Measurements from ENCODE around the gene KIDINS220. TPM values are rescaled to one million over a fixed set of nuclear protein-coding genes. Genes with fewer than 3 reads are reported as not detected.
A peak's percentile ranks its signal among the peaks of the same experiment; 100 is the strongest.

Gene KIDINS220
- total RNA-seq, 1 experiment from 2014 or later = 166 TPM

- DNase-seq (ENCODE audit: low spot score) = peak; percentile 98
- in situ Hi-C loops (cut with HindIII; ENCODE audit: low sequenced_read_pairs) = no loop called here
Measured at GRCh38 chr2:8681786-8682692, 155.4 kb downstream of the KIDINS220 start, which contains the start of gene ID2. Gene ID2, plus strand, starts transcription at chr2:8682056. Its CDS starts 110 bp downstream, at chr2:8682166.

DNA sequence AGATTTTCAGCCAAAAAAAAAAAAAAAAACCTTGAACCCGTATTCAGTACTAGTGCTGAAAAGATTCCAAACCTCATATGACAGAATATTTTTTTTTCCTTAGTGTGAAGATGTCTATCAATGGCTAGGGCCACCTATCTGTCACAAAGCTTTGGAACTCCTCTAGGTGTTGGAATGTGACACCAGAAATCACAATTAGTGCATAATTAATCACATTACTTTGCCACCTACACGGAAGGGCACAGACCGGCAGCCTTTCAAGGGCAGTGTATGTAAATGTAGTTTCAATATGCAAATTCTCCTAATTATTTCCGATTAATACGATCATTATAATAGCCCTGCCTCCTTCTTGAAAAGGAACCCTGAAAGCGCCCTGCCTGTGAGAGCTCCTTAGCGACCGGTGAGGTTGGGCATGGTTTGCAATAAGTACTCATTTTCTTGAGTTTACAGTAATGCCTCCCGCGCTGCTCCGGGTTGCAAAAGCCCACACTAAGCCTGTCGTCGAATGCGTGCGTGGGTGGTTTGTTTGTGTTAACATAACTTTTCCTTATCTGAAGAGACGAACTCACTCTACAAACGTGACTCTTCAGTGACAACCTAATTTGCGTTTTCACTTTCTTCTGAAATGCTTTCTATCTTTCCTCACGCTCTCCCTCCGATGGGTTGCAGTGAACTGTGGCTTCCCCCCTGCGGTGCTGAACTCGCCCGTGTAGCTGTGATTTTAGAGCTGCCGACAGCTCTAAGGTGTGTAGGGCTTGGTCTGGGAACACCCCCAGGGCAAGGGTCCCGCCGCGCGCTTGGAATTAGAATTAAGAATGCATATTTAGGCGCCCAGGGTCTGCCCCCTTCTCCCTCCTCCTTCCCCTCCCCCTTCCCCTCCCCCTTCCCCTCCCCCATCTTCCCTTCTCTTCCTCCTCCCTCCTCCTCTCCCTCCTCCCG, 156.3 kb downstream of the KIDINS220 start:
- DNase-seq (ENCODE audit: low spot score) = peak; percentile 70

DNA sequence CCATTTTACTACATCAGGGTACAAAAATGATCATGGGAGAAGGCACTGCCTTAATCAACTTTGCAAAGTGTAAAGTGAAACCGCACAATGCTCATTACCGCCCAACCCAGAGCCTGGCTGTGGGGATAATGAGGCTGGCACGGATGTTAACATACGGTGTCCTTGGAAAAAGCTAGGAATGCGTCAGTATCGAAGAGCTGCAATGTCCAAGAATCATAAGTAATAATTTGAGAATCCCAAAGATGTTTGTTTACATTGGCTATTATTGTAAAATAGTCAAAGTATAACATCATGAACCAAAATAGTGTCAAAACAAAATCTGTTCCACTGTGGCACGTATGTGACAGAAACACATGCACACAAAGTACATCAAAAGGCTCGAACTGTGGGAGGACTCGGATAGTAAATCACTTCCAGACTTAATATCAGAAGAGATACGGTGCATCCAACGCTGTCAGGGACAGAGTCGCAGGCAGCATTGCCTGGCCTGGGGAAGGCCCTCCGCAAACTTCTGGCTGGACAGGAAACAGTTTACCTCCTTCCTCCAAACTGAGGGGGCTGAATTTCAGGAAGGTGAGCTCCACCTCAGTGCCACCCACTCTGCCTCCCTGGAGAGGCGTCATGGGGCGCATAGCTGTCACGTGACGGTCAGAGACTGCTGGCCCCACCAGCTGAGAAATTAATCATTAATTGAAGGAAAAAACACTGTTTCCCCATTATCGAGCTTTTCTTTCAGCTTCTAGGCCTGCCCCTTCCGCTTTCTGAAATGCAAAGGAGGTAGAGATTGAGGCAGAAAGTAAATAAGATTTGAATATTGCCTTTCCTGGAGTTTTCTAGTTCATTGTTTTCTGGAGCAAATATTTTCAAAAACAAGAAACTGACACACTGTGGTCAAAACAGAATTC, 157.3 kb downstream of the KIDINS220 start:
- peak; percentile 37 for DNase-seq (ENCODE audit: low spot score)
- in situ Hi-C loops (cut with HindIII; ENCODE audit: low sequenced_read_pairs) = no loop called here

More for the DNA sequence above, 156.3 kb downstream of the KIDINS220 start:
- in situ Hi-C loops (cut with HindIII; ENCODE audit: low sequenced_read_pairs) = no loop called here

DNA sequence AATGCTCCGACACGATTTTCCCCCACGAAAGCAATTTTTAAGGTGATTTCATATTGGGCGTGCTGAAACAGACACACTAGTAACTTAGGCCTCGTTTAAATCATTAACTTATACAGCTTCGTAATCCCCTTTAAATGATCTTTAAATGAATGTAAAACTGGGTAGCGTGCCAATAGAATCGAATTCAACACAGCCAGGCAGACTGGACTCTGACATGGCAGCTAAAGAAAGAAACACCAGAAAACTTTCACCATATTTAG, 157.9 kb downstream of the KIDINS220 start:
- no peak for DNase-seq (ENCODE audit: low spot score)
- in situ Hi-C loops (cut with HindIII; ENCODE audit: low sequenced_read_pairs) = no loop called here

Other genes starting within 250 kb of the KIDINS220 start
- 293 and 327 TPM in 2 replicates for gene ID2, start 155.6 kb downstream of the KIDINS220 start, total RNA-seq (2014; rRNA removed; shearing (Covaris generic))
- 51.1 and 90.5 TPM in 2 replicates for gene MBOAT2, start 166.1 kb upstream of the KIDINS220 start, total RNA-seq (2014; rRNA removed; shearing (Covaris generic))

Measured in G401 (cell line).